GM23248 (cell line): ENCODE results near the gene SULT4A1.

Source experiments
- EZH2 ChIP-seq: fragments of 200-600 bp; sonication (generic); IDR thresholded peaks from 2 replicates; pipeline ENCODE4 v1.6.1; 2018; ENCODE audit warnings: antibody characterized with exemption, mild to moderate bottlenecking; ENCODE audit not compliant: insufficient read depth, poor library complexity, severe bottlenecking
- EZH2phosphoT487 ChIP-seq: fragments of 200-600 bp; sonication (generic); IDR thresholded peaks from 2 replicates; pipeline ENCODE4 v1.6.1; 2018; ENCODE audit warnings: antibody characterized with exemption, moderate library complexity, mild to moderate bottlenecking, low read depth; ENCODE audit not compliant: insufficient read depth

- no peak for TF ChIP-seq EZH2
- TF ChIP-seq EZH2phosphoT487: no peak
These were observed 27.5 kb upstream of the SULT4A1 start for GRCh38 chr22:43889860-43890253.
